Mesenchymal stem cell (in vitro differentiated cells and primary cell): ENCODE results near the gene HOXB13.

Source experiments
- DNase-seq: peaks from one replicate; pipeline ENCODE4 v3.0.0-alpha.2; 2013
- H2AFZ ChIP-seq: one replicate; pipeline ENCODE4 v1.6.1; 2013; ENCODE audit warnings: low read depth, mild to moderate bottlenecking, control low read depth, inconsistent platforms, low read length, moderate library complexity
- H2AK5ac ChIP-seq: 2 replicates; pipeline ENCODE4 v1.6.1; 2013; ENCODE audit warnings: low read length, moderate library complexity, mild to moderate bottlenecking, inconsistent platforms; ENCODE audit not compliant: severe bottlenecking
- H2BK120ac ChIP-seq: one replicate; pipeline ENCODE4 v1.6.1; 2013; ENCODE audit warnings: low read depth, mild to moderate bottlenecking, inconsistent platforms, low read length, moderate library complexity
- H2BK12ac ChIP-seq, 2 experiments: one replicate each; pipeline ENCODE4 v1.6.1; 2013; ENCODE audit warnings: inconsistent platforms in 2 of 2, low read length in 2 of 2, mild to moderate bottlenecking in 2 of 2, moderate library complexity in 2 of 2, control low read depth in 1 of 2
- H2BK15ac ChIP-seq: one replicate; pipeline ENCODE4 v1.6.1; 2013; ENCODE audit warnings: mild to moderate bottlenecking, low read depth, inconsistent platforms; ENCODE audit not compliant: poor library complexity, severe bottlenecking
- H2BK5ac ChIP-seq: 2 replicates; pipeline ENCODE4 v1.6.1; 2013; ENCODE audit warnings: low read depth, mild to moderate bottlenecking, low read length, control low read depth, inconsistent platforms; ENCODE audit not compliant: poor library complexity, severe bottlenecking
- H3K14ac ChIP-seq, 2 experiments: one replicate each; pipeline ENCODE4 v1.6.1; 2013; ENCODE audit warnings: inconsistent platforms in 2 of 2, low read length in 2 of 2, control low read depth in 1 of 2, mild to moderate bottlenecking in 1 of 2, moderate library complexity in 1 of 2
- H3K18ac ChIP-seq, 2 experiments: one replicate each; pipeline ENCODE4 v1.6.1; 2013; ENCODE audit warnings: inconsistent platforms in 2 of 2, low read length in 2 of 2, control low read depth in 1 of 2, low read depth in 1 of 2, mild to moderate bottlenecking in 1 of 2
- H3K23ac ChIP-seq, 2 experiments: one replicate each; pipeline ENCODE4 v1.6.1; 2013; ENCODE audit warnings: inconsistent platforms in 2 of 2, low read length in 2 of 2, mild to moderate bottlenecking in 2 of 2, moderate library complexity in 2 of 2, control low read depth in 1 of 2
- H3K27ac ChIP-seq: 2 replicates; pipeline ENCODE4 v1.5.1; 2013; ENCODE audit warnings: mild to moderate bottlenecking, moderate library complexity, low read length, control low read depth, inconsistent platforms; ENCODE audit not compliant: poor library complexity, severe bottlenecking
- H3K27me3 ChIP-seq, 2 experiments: 2 replicates each; pipeline versions ENCODE4 v1.6.1 to v1.7.0; 2013; ENCODE audit warnings: low read length in 2 of 2, mild to moderate bottlenecking in 2 of 2, moderate library complexity in 2 of 2, control low read depth in 1 of 2, inconsistent platforms in 1 of 2; ENCODE audit not compliant: control insufficient read depth in 1 of 2, insufficient read depth in 1 of 2
- H3K36me3 ChIP-seq, 2 experiments: 2 replicates each; pipeline versions ENCODE4 v1.6.1 to v1.7.0; 2013; ENCODE audit warnings: low read length in 2 of 2, control low read depth in 1 of 2, inconsistent platforms in 1 of 2, low read depth in 1 of 2, mild to moderate bottlenecking in 1 of 2; ENCODE audit not compliant: insufficient read depth in 2 of 2, control insufficient read depth in 1 of 2
- H3K4ac ChIP-seq, 2 experiments: one replicate each; pipeline ENCODE4 v1.6.1; 2013; ENCODE audit warnings: inconsistent platforms in 2 of 2, low read length in 2 of 2, mild to moderate bottlenecking in 2 of 2, moderate library complexity in 2 of 2, control low read depth in 1 of 2, low read depth in 1 of 2
- H3K4me1 ChIP-seq: 2 replicates; pipeline ENCODE4 v1.6.1; 2013; ENCODE audit warnings: low read depth, low read length, control low read depth; ENCODE audit not compliant: control insufficient read depth, insufficient read depth
- H3K4me2 ChIP-seq: 2 replicates; pipeline ENCODE4 v1.6.1; 2013; ENCODE audit warnings: low read length, mild to moderate bottlenecking, inconsistent platforms; ENCODE audit not compliant: poor library complexity, severe bottlenecking
- H3K4me3 ChIP-seq, 2 experiments: 2 replicates each; pipeline versions ENCODE4 v1.5.1 to v1.7.0; 2013; ENCODE audit warnings: low read length in 2 of 2, mild to moderate bottlenecking in 2 of 2, control low read depth in 1 of 2, low read depth in 1 of 2; ENCODE audit not compliant: insufficient read depth in 1 of 2
- H3K79me1 ChIP-seq: replicated peaks from 2 replicates; pipeline ENCODE4 v1.6.1; 2013; ENCODE audit warnings: mild to moderate bottlenecking, control low read depth, low read length, inconsistent platforms; ENCODE audit not compliant: poor library complexity, severe bottlenecking
- H3K9ac ChIP-seq: 2 replicates; pipeline ENCODE4 v1.7.0; 2013; ENCODE audit warnings: mild to moderate bottlenecking, low read length, moderate library complexity
- H3K9me3 ChIP-seq: 2 replicates; pipeline ENCODE4 v1.7.0; 2013; ENCODE audit warnings: mild to moderate bottlenecking, low read length; ENCODE audit not compliant: control insufficient read depth
- H4K8ac ChIP-seq: one replicate; pipeline ENCODE4 v1.6.1; 2013; ENCODE audit warnings: inconsistent platforms, mild to moderate bottlenecking, low read length, moderate library complexity
- H4K91ac ChIP-seq: one replicate; pipeline ENCODE4 v1.6.1; 2013; ENCODE audit warnings: mild to moderate bottlenecking, low read length, inconsistent platforms
- WGBS: methylation state at CpG from one replicate; pipeline ENCODE4 v1.1.7; 2013; ENCODE audit warnings: mixed read lengths; 5-methylcytosine and 5-hydroxymethylcytosine counted together

Gene HOXB13

GRCh38 chr17:48769009-48769675, 40.6 kb upstream of the HOXB13 start:
- H3K9me3 ChIP-seq: no peaks in the 10 kb centered on the region
- no peak overlapping the region for H3K4ac ChIP-seq
- H3K9ac ChIP-seq: no peak overlapping the region
- WGBS: 78% methylated on average over 5 of the region's 5 CpGs
- H3K4me1 ChIP-seq: no peaks in the 10 kb centered on the region
- no peak overlapping the region for H3K4me3 ChIP-seq
- no peak overlapping the region for H2AK5ac ChIP-seq
- DNase-seq: no peak
- no peak overlapping the region for H2BK12ac ChIP-seq
- H2BK5ac ChIP-seq: no peak overlapping the region
- peaks cover 47 to 63% of the 10 kb centered on the region in 2 experiments for H3K27me3 ChIP-seq
- no peak overlapping the region for H3K27ac ChIP-seq
- no peak overlapping the region for H2BK120ac ChIP-seq
- no peak overlapping the region for H4K8ac ChIP-seq
- no peak overlapping the region for H3K14ac ChIP-seq
- H2AFZ ChIP-seq: no peak overlapping the region
- H3K36me3 ChIP-seq: no peaks in the 10 kb centered on the region
- no peak overlapping the region for H4K91ac ChIP-seq
- no peaks in the 10 kb centered on the region for H3K79me1 ChIP-seq
- peak overlapping the region in 1 of 2 experiments; percentile 9 for H3K23ac ChIP-seq
- no peak overlapping the region for H3K18ac ChIP-seq
- H3K4me2 ChIP-seq: no peak overlapping the region
- no peak overlapping the region for H2BK15ac ChIP-seq

- H2BK15ac ChIP-seq: no peak overlapping the region
- no peak overlapping the region for H2AK5ac ChIP-seq
- peaks cover 63 to 73% of the 10 kb centered on the region in 2 experiments for H3K27me3 ChIP-seq
- H3K4me1 ChIP-seq: no peaks in the 10 kb centered on the region
- no peaks in the 10 kb centered on the region for H3K36me3 ChIP-seq
- no peak overlapping the region for H3K14ac ChIP-seq
- no peak overlapping the region for H2BK12ac ChIP-seq
- H3K79me1 ChIP-seq: no peaks in the 10 kb centered on the region
- WGBS: 80% methylated on average over 4 of the region's 4 CpGs
- H4K8ac ChIP-seq: no peak overlapping the region
- no peak overlapping the region for H3K4me3 ChIP-seq
- no peak overlapping the region for H3K4ac ChIP-seq
- H2BK5ac ChIP-seq: no peak overlapping the region
- H3K18ac ChIP-seq: no peak overlapping the region
- H3K27ac ChIP-seq: no peak overlapping the region
- no peak overlapping the region for H2AFZ ChIP-seq
- no peak overlapping the region for H2BK120ac ChIP-seq
- DNase-seq: no peak
- no peak overlapping the region for H3K4me2 ChIP-seq
- H4K91ac ChIP-seq: no peak overlapping the region
- no peak overlapping the region for H3K23ac ChIP-seq
- no peak overlapping the region for H3K9ac ChIP-seq
- no peaks in the 10 kb centered on the region for H3K9me3 ChIP-seq
Measured at GRCh38 chr17:48767263-48767774, 38.8 kb upstream of the HOXB13 start.

- Histone ChIP-seq H2BK15ac (no peak overlapping the region), H3K4me3 (no peak overlapping the region), H3K4me1 (no peaks in the 10 kb centered on the region), H3K36me3 (no peaks in the 10 kb centered on the region), H3K18ac (no peak overlapping the region), H3K27ac (no peak overlapping the region), H3K27me3 (peaks cover 85 to 89% of the 10 kb centered on the region in 2 experiments), H3K23ac (no peak overlapping the region), H2AK5ac (no peak overlapping the region), H3K79me1 (no peaks in the 10 kb centered on the region), H4K8ac (no peak overlapping the region), H3K9me3 (no peaks in the 10 kb centered on the region), H3K14ac (no peak overlapping the region), H4K91ac (no peak overlapping the region), H3K4ac (no peak overlapping the region), H3K4me2 (no peak overlapping the region), H3K9ac (no peak overlapping the region), H2BK12ac (no peak overlapping the region), H2BK5ac (no peak overlapping the region), H2AFZ (no peak overlapping the region), H2BK120ac (no peak overlapping the region)
- WGBS: 85% methylated on average over 6 of the region's 6 CpGs
- DNase-seq: no peak
Measured at GRCh38 chr17:48761114-48761513, 32.6 kb upstream of the HOXB13 start.

- Histone ChIP-seq H2AFZ (no peak overlapping the region), H2BK120ac (no peak overlapping the region), H2BK15ac (no peak overlapping the region), H3K4ac (no peak overlapping the region), H3K79me1 (no peaks in the 10 kb centered on the region), H2AK5ac (no peak overlapping the region), H4K91ac (no peak overlapping the region), H3K27ac (no peak overlapping the region), H3K36me3 (no peaks in the 10 kb centered on the region), H3K23ac (no peak overlapping the region), H3K4me2 (no peak overlapping the region), H2BK5ac (no peak overlapping the region), H3K9me3 (no peaks in the 10 kb centered on the region), H4K8ac (no peak overlapping the region), H3K27me3 (peaks cover 85 to 89% of the 10 kb centered on the region in 2 experiments), H2BK12ac (no peak overlapping the region), H3K4me1 (no peaks in the 10 kb centered on the region), H3K14ac (no peak overlapping the region), H3K4me3 (no peak overlapping the region), H3K18ac (no peak overlapping the region), H3K9ac (no peak overlapping the region)
- DNase-seq: no peak
- WGBS: 64% methylated on average over 4 of the region's 4 CpGs
Measured at GRCh38 chr17:48760411-48760810, 31.9 kb upstream of the HOXB13 start.
